ENCODE measurements around the gene DRAXIN.

Gene DRAXIN

DNA sequence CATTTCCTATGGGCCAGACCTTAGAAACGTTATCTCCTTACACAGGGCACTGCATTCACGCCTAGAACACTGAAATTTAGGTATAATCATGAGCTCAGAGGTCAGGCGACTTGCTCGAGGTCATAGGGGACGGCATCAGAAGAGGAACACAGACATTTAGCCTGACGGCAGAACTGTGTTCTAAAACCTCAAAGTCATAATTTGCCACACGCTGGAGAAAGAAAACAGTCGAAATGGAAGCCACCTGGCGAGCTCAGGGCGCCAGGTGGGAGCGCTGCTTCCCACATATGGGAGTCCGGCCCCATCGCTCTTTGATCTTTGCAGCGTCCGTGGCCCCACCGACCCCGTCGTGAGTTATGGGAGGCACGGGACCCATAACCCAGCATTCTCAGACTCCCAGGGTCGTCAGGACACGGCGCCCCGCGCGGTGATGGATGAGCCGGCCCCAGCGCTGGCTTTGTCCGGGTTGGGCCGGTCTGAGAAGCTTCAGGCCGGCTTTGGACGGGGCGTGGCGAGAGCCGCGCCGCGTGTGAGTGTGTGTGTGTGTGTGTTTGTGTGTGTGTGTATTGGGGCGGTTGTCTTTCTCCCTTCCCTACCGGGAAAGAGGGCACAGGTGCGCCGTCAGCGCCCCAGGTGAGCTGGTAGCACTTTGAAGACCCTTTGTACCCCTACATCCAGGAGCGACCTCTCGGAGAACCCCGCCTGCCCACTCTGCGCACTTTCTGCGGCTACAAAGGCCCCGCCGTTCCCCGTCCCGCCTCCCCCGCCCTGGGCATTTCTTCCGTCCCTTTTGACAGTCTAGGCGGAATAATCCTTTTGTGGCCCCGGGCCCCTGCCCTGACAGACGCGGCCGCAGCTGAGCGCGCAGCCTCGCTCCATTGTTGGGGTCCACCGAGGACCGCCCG, 861 bp upstream of the DRAXIN start:
- FAIRE-seq, result no peak

DNA sequence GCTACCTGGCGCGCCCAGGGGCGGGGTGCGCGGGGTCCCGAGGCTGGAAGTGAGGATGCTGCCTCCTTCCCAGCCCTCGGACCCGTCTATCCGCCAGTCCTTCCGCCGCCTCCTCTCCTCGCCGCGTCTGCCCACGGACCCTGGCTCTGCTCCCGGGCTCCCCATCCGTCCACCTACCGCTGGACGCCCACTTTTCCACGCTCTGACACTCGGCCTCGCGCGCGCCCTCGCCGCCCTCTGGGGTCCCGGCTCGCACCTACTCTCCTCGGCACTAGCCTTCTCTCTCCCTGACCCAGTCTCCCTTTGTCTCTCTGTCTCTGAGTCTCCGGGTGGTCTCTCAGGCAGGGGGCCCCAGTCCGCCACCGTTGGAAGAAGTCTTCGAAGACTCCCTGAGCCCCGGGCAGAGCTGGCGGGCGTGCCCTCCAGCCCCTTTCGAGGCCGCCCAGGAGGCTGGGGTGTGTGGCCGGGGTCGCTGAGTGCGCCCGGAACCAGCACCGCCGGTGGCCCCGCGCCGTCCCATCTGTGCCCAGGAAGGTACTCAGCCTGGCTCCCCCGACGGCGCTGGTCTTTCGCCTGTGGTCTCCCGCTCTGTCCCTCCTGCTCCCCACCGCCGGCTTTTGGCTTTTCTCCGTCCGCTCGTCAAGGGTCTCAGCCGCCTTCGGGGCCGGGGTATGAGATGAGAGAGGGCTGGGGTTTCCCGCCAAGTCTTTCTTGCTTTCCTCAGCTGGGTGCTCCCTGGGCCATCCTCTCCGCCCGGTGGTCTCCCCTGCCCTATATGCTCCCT, 610 bp downstream of the DRAXIN start:
- FAIRE-seq, result no peak

DNA sequence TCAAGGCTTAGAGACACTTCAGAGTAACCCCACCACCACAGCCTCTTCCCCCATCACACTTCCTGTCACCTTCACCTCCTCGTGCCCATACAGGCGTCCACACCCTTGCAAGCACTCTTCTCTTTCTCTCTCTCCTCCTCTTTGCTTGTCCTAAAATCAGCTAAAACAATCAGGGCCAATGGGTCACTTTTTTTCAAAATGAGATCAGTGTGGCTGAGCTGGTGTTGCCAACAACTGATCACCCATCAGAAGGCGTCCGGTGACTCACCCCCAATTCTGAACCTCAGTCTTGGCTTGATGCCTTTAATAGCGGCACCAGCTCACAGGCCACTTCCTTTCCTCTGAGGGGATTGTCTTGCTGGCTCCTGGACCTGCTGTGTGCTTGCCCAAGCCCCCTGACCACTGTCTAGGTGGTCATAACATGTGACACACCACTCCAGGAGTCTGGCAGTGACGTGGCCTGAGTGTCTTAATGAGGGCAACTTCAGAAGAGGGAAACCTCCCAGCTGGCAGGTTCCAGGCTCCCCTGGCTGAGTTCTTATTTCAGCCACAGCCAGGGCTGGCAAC, 1.6 kb downstream of the DRAXIN start:
- no peak for FAIRE-seq

DNA sequence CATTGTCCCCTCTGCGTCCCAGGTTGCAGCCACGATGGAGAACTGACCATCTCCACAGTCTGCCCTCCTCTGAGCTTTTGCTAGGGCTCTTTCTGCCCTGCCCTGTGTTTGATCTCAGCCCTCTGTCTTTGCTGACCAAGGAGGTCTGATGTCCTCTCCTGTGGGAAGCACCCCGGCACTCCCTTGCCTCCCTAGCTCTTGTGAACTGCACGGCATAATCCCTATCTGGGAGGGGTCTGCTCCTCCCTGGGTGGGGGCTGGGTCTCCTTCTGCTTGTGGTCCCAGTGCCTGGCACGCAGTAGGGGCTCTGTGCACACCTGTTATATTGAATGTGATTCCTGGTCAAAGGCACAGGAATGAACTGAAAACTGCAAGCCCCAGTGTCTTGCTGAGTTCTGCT, 2.4 kb downstream of the DRAXIN start:
- no peak for FAIRE-seq

DNA sequence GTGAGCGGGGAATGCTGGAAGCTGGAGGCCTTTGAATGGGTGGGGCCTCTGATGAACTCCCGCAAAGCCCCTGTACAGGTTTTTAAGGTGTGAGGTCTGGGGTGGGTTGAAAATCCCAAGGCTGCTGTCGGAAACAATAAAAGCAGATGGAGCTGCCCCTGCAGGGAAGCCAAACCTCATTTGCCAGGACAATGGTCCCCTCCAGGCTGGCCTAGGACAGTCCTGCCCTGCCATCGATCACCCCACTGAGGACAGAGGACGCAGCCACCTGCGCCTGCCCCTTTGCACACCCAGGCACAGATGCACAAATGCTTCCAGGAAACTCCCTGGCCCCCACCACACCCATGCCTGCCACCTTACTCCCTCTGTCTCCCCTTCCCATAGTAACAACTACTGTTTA, 4.4 kb downstream of the DRAXIN start:
- FAIRE-seq, result no peak

DNA sequence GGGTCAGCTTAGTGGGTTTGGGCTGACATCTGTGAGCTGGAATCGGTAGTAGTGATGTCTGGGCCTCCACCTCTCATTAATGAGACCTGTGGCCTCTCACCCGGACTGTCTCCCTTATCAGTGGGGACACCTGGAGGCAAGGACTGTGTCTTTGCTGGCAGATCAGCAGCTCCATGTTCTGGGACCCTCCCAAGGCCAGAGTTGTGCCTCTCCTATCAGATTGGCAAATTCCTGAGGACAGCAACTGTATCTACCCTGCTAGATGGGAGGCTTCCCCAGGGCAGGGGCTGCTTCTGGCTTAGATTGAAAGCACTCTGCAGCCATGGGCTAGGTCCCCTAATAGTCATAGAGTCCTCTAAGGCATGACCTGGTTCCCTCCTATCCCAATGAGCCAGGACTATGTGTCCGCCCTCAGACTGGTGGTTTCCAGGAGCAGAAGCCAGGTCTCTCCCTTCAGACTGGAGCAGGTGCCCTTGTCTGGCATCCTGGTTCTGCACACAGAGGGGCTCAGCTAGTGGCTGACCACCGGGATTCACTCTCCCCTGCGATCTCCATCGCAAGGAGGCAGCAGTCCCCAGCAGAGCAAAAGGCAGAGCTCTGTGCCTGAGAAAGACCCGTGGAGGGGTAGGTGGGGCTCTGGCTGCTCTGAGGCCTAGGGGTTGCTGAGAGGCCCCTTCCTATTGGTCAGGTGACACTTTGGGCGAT, 5.8 kb downstream of the DRAXIN start:
- no peak for FAIRE-seq

DNA sequence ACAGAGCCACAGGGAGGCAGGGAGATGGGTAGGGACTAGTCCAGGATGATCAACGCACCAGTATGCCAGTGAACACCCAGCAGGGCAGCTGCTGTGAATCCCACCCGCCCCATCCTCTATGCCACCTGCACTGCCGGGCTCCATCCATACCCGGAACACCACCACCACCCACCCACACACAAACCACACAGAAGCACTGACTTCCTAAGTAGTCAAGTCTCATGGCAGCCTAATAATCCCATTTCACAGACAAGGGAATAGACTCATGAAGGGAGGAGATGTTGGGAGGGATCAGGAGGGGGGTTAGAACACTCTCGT, 6.3 kb downstream of the DRAXIN start:
- no peak for FAIRE-seq

DNA sequence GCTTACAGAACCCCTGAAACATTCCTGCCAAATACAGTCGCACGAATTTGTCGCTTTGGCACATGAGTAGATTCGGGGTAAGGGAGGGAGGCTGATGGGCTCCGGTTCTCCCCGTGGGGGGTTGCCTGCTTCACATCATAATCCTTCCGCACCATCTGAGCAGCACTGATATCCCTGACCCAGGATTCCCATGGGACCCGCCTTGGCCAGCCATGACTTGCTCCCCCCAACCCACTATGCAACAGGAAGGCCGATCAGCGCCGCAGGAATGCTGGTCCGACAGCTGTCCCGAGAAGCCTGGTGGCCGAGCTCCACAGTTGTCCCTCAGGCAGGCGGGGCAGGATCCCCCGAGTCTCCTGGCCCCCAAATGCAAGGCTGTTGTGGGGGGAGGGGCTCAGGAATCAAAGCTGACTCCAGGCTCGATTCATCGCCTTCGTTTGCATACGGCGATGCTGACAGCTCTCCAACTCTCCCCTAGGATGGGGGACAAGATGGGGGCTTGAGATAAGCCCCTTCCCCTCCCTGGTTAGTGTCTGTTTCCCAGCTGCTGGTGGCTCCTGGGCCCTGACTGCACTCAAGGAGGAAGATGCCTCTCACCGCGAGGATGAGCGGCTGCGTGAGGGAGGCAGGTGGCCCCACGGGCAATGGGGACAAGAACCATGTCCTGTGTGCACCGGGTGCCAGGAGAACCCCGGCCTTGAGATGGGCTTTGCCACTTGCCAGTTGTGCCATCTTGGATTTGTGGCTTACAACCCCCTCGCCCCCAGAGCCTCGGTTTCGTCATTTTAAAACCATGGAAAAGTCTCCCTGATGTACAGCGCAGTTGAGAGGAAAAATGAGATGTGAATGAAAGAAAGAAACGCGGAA, 9.3 kb downstream of the DRAXIN start:
- no peak for FAIRE-seq

DNA sequence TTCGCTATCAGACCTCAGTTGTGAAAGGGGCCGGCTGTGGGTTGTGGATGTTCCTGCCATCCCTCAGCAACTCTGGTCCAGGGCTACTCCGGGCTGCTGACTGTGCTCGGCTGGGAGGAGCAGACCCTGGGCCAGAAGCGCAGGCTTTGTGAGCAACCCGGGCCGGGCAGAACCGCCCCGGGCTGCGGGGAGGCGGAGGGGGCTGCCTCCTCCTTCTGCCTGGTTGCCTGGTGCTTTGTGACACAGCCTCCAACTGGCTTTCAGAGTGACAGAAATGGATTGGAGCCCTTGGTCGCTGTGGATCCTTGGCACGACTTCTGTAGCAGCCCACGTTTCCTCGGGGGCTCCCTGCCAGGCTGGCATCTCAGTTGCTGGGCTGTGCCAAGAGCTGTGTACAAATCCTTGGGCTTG, 10.0 kb downstream of the DRAXIN start:
- FAIRE-seq, result no peak

DNA sequence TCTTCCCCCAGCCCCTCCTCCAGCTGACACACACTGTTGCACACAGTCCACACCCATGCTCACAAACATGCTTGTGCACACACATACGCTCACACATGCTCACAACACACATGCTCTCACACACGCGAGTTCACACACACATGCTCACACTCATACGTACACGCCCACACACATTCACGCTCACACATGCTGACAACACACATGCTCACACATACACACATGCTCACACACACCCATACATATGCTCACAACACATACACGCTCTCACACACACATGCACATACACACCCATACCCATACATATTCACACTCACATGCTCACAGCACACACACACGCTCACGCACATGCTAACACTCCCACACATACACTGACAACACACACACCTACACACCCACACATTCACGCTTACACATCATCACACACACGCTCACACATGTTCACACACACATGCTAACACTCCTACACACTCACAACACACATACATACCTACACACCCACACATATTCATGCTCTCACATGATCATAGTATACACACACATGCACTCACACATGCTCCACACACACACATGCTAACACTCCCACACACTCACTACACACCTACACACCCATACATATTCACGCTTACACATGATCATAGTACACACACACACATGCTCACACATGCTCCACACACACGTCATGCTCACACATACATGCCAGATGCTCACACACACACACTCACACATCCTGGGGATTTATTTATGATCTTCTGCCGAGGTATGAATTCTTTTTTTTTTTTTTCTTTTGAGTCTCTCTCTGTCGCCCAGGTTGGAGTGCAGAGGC, 10.7 kb downstream of the DRAXIN start:
- FAIRE-seq, result no peak

DNA sequence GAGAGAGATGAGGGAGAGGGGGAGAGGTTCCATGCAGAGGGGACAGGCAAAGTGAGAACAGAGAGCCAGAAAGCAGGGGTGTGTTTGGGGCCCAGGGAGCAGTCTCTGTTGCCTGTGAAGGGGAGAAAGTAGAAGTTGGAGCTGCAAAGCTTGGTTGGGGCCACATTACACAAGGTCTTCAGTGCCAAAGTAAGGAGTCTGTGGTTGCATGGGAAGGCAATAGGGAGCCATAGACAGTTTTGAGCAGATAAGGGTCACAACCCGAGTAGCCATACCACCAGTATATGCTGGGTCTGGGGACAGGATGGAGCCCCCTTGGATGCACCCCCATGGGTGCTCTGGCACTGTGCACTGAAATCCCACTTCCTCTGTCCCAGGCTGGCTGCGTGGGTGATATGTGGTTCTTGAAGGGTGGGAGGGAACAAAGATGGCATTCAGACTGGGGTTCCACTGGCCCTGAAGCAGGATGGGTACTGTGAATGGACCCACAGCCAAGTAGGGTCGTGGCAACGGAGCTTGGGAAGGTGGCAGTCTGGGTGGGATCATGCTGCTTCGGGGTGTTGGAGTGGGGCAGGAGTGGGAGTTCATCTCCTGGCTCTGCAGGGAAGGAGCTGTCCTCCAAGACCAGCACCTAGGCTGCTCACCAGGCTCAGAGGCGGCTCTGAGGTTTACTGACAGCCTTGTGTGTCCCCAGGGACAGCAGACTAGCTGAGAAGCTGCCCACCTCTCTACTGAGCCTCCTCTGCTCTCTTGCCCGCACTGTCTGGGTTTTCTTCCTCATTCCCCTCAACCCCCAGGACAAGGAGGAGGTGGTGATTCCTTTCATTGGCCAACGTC, 12.1 kb downstream of the DRAXIN start:
- FAIRE-seq, result no peak

DNA sequence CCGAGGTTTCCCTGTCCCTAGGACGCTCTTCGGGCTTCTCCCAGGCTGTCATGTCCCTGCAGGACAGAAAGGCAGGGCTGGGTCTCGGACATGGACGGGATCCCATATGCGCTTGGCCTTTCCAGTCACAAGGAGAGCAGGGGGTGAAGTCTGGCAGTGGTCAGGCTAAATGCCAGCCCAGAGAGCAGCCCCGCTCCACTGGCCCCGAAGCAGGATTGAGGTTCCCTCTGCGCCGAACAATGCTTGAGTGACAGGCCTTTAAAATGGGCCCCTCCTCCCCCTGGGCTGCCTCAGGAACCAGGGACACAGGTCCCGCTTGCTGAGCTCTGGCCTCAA, 12.7 kb downstream of the DRAXIN start:
- no peak for FAIRE-seq

DNA sequence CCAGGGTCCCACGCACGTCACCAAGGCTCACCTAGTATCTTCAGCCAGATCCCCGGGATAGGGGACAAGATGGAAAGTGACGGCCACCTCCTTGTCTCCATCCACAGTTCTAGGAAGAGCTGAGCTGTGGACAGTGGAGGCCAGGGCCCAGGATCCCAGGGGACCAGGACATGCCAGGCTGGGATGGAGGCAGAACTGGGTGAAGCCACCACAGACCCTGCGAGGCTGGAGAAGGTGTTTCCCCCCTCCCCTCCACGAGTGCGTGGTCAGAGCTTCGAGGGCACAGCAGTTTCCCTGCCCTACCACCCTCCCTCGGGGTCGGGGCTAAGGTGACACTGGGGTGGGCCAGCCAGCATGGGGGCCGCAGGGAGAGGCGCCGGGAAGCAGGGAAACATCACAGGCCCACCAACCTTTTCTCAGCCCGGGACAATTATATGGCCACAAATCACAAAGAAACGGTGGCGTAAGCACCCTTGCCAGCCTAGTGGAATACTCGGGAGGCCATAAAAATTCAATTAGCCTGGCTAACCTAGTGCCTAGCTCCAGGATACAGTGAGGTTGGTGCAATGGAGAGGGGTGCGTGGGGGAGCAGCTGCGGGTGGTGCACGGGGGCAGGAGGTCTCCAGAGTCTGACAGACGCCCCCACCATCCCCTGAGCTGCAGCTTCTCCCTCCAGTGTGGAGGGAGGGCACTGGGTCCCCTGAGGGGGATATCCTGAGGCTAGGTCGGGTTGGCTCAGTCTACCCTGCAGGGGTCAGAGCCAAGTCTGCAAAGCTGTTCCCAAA, 13.4 kb downstream of the DRAXIN start:
- no peak for FAIRE-seq

DNA sequence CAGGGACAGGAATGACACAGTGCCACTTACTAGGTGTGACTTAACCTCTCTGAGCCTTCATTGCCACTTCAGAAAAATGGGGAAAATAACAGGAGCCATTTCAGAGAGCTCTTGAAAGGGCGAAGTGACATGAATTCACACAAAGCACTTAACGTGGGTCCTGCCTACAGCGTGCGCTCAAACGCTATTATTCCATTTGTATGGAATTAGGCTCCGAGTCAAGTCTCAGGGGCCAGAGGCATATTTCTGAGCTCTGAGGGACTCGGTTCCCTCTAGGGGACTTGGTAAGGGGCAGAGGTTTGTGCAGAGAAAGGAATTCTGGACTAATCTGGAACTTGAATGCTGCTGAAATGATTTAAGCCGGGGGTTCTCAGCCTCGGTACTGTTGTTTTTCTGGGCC, 14.1 kb downstream of the DRAXIN start:
- no peak for FAIRE-seq

DNA sequence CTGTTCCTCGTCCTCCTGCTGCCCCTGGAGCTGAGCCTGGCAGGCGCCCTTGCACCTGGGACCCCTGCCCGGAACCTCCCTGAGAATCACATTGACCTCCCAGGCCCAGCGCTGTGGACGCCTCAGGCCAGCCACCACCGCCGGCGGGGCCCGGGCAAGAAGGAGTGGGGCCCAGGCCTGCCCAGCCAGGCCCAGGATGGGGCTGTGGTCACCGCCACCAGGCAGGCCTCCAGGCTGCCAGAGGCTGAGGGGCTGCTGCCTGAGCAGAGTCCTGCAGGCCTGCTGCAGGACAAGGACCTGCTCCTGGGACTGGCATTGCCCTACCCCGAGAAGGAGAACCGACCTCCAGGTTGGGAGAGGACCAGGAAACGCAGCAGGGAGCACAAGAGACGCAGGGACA, 14.8 kb downstream of the DRAXIN start:
- FAIRE-seq, result no peak

DNA sequence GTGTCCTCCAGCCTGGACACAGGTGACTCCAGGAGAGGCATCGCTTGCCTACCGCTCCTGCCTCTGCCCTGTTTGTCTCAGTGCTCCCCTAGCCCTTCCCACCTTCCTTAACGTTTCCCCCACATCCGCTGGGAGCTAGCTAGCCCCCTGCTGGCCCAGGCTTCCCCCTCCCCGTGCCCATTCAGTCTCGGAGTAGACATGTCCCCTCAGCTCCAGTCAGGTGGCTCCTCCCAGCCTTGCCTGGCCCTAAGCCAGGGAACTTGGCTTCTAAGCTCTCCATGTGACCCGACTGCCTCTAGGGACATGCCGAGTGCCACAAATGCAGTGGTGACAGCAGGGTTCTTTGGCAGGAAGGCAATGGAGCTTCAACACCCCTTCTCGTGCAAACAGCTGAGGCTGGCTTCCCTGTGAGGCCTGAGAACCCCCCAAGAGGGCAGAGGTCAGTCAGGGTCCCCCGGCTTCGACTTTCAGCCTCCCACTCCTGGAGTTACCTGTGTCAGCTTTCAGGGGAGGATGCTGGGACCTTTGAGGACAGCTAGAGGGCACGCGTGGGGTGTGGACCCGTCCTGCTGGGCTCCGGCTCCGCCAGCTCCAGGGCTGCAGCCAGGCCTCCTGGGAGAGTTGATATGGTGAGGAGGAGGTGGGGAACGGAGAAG, 16.2 kb downstream of the DRAXIN start:
- FAIRE-seq, result no peak

DNA sequence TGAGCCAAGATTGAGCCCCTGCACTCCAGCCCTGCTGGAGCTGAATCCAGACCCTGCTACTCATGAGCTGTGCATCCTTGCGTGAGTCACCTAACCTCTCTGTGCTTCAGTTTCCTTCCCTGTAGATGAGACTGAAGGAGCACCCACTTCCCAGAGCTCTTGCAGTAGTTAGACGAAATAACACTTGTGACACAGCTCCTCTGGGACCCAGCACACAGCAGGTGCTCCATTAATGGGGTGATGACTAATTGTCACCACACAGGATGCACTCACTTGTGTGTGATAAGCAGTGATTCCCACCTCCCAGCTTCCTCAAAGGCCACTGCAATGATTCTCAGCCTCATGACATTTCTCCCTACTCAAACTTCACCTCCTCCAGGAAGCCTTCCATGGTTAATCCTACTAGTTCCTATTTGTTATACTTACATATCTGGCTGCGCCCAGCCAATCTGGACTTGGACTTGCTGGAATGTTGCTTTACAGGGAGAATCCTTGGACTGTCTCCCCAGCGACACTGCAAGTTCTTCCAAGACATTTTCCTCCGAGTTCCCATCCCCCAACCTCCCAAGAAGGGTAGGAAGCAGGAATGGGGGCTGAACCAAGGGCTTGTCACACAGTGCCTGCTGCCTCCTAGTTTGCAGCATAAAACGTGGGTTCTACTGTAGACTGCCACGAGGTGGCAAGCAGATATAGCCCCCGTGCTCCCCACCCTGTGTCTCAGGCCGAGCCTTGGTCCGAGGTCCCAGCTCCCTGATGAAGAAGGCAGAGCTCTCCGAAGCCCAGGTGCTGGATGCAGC, 17.2 kb downstream of the DRAXIN start:
- no peak for FAIRE-seq

DNA sequence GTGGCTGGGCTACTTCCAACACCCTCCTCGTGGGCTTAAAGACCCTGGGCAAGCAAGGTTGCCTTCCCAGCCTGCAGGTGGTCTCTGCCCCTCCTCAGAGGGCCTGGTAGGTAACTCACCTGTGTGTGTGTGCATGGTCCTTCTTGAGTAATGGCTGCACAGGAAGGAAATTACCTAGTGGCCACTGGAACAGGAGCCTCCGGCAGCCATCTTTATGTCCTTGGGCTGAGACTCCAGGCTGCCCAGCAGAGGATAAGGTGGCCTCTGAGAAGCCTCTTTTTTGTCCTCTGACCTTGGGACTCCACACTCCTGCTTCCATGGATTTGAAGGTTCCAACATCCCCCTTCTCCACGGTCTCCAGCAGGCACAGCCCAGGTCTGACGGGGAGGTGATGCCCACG, 20.0 kb downstream of the DRAXIN start:
- FAIRE-seq, result no peak
